ENCODE measurements around the gene CHST12.
"Not testable (repeated sequence)": the region's sequence is repeated elsewhere in the genome, so short reads cannot be mapped to it uniquely, and the experiment has no call there.

The CHST12 gene

DNA sequence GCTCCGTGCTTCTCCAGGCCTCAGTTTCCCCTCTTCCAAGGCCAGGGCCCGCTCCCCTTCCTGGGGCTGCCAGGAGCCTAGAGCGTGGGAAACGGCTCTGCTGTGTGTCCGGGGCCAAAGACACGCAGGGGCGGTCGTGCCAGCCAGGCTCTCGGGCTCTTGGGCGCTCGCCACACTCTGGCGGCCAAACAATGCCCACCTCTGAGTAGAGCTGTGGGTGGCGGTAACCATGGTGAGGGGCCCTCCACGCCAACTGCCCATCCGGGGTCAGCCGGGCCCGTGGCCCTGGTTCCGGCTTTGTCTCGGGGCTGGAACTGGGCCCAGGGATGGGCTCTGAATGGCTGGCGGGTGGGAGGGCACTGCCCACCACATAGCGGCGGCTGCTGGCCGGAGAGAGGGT is 56.8 kb downstream of the CHST12 start:
- DNase-seq (ENCODE audit: low read depth in 3 of 3), result no peak

- no peak for DNase-seq (ENCODE audit: low read depth in 3 of 3)
Measured at GRCh38 chr7:2460641-2461040, 57.2 kb downstream of the CHST12 start.

DNA sequence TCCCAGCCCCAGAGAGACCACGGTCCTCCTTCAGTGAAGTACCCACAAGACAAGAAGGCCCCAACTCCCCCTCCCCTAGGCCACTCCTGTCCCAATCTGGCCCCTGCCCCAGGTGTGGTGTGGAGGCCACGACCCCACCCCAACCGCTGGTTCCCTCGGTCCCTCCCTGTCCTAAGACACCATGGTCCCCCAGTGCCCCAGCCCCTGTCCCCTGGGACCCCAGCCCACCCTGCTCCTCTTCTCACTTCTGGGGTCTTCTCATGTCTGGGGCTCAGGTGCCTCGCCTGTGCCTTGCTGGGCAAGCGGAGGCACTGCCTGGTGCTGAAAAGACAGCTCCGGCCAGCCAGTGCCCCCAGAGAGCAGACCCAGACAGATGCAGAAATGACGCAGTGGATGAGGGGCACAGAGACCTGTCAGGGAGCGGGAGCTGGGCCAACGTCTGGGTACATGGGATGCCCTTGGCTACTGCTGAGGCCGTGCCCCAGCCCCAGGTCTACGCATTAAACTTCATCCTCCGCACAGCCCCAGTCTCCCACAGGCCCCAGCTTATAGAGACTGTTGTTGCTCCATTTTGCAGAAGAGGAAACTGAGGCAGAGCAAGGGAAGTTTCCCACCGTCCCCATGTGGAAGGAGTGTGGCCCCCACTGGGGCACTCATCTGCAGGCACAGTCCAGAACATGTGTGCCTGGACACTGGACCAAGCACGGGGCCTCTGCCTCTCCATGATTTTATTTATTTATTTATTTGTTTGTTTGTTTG is 58.0 kb downstream of the CHST12 start:
- no peak for DNase-seq (ENCODE audit: low read depth in 3 of 3)

DNA sequence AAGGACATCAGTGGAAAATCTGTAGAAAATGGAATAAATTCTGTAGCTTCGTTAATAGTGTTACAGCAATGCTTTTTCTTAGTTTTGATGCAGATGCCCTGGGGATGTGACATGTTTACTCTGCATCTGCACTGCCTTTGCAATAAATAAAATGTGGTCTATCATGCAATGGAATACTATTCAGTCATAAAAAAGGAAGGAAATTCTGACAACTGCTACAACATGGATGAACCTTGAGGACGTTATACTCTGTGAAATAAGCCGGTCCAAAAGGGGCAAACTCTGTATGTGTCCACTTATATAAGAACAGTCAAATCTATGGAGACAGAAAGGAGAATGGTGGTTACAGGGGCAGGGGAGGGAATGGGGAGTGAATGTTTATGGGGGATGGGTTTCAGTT is 59.3 kb downstream of the CHST12 start:
- DNase-seq (ENCODE audit: low read depth in 3 of 3), result no peak

DNA sequence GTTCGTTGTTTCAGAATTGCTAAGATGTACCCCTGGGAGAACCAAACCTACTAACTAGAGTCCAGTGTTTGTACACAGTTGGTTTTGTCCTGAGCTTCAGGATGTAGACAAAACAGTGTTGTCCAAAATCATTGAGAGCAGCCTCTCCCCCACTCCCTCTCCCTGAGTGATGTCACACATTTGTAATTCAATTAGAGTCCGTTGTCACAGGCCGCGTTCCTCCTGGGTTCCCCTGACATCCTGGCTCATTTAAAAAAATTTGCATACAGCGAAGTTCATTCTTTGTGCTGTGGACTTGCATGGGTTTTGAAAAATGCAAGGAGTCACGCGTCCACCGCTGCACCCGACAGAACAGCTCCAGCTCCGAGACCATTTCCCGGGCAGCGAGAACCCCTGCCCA is 62.5 kb downstream of the CHST12 start:
- no peak for DNase-seq (ENCODE audit: low read depth in 3 of 3)

DNA sequence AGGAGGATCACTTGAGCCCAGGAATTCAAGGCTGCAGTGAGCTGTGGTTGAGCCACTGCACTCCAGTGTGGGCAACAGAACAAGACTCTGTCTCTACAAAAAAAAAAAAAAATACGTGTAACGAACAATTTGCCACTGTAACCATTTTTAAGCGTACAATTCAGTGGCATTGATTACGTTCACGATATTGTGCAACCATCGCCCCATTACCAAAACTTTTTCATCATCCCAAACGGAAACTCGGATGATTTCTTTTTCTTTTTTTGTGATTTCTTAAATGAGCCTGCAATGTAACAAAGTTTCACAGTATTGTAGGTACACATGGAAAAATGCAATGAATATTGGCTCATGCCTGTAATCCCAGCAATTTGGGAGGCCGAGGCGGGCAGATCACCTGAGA is 63.3 kb downstream of the CHST12 start:
- DNase-seq (ENCODE audit: low read depth in 3 of 3), result no peak

DNA sequence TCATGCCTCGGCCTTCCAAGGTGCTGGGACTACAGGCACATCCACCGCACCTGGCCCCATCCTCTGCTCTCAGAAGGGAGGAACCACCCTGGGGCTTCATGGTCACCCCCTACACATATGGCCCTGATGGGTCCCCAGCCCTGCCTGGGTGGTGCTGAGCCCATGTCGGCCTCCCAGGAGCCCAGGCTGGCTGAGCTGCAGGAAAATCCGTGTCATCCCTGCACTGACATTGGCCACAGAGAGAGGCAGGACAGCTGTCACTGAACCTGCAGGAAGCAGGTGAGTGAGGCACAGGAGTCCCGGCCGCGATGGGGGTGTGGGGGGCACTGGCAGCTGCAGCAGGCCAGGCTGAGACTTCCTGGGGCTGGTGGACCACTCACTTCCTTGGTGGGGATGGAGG is 64.8 kb downstream of the CHST12 start:
- DNase-seq (ENCODE audit: low read depth in 3 of 3), result no peak

- DNase-seq (ENCODE audit: low read depth in 3 of 3), result not testable (repeated sequence)
Measured at GRCh38 chr7:2469460-2470203, 66.2 kb downstream of the CHST12 start.

GRCh38 chr7:2470204-2471021 is 67.0 kb downstream of the CHST12 start:
- DNase-seq (ENCODE audit: low read depth in 3 of 3), result no peak

DNA sequence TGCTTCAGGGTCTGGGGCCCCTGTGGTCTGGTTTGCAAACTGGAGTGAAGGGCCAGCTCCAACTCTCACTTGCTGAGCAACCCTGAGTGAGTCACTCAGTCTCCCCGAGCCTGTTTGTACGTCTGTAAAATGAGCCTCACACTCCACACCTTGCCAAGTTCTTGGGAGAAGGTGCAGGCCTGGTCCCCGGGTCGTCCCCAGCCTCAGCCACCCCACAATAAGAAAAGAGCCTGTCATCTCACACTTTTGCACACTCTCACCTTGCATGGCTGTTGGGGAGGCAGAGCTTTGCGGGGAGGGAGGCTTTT is 67.6 kb downstream of the CHST12 start:
- no peak for DNase-seq (ENCODE audit: low read depth in 3 of 3)

DNA sequence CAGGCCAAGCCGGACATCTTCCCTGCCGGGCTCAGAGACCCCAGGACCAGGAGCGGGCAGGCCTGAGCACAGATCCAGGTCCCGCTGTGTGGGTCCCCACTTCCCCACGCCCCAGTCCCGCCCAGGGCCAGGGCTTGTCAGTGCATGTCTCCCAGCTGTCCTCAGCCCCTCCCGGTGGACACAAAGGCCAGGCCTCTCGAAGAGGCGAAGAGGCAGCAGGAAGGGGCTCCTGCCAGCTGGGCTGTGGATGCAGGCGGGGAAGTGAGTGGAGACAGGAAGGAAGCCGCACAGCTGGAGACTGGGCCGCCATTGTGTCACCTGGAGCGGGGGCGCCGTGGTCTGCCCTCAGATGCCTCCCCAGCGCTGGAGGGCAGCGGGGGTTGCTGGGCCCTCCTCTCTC is 68.0 kb downstream of the CHST12 start:
- no peak for DNase-seq (ENCODE audit: low read depth in 3 of 3)

GRCh38 chr7:2472739-2473138 is 69.3 kb downstream of the CHST12 start:
- no peak for DNase-seq (ENCODE audit: low read depth in 3 of 3)

DNA sequence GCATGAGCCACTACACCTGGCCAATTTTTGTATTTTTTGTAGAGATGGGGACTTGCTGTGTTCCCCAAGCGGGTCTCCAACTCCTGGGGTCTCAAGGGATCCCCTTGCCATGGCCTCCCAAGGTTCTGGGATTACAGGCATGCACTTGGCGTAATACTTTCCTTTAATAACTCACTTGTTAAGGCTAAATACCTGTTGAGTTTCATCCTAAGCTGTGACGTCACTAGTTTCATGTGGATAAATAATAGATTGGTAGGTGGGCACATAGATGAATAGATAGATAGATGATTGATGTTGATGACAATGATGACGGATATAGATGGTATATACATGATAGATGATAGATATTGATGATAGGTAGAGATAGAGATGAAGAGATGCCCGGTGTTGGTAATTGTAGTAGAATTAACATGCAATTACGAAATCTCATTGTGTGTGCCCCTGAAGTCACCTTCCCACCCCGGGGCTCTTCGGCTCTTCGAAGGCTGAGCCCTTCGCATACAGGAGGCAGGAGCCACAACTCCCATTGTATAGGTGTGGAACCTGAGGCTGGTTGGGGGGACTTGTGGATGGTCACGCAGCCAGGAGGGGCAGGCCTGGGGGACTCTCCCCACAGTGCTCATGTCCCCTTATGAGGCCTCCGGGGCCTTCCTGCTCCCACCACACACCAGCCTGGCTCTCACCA is 70.2 kb downstream of the CHST12 start:
- no peak for DNase-seq (ENCODE audit: low read depth in 3 of 3)

DNA sequence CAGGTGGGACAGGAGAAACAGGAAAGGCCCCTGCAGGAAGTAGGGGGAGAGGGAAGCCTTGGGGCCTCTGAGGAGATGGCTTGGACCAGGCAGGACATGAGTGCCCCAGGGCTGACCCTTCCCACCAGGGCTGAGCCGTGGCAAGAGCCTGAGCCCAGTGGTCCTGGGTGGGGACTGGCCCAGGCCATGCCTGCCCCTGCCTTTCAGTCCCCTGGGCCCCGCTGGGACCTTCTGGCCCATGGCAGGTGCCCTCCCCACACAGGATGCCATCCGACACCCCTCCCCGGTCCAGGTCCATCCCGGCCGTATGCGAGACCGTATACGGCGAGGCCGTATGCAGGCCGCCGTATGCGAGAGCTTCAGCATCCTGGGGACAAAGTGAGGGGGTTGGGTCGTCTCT is 70.8 kb downstream of the CHST12 start:
- no peak for DNase-seq (ENCODE audit: low read depth in 3 of 3)

DNA sequence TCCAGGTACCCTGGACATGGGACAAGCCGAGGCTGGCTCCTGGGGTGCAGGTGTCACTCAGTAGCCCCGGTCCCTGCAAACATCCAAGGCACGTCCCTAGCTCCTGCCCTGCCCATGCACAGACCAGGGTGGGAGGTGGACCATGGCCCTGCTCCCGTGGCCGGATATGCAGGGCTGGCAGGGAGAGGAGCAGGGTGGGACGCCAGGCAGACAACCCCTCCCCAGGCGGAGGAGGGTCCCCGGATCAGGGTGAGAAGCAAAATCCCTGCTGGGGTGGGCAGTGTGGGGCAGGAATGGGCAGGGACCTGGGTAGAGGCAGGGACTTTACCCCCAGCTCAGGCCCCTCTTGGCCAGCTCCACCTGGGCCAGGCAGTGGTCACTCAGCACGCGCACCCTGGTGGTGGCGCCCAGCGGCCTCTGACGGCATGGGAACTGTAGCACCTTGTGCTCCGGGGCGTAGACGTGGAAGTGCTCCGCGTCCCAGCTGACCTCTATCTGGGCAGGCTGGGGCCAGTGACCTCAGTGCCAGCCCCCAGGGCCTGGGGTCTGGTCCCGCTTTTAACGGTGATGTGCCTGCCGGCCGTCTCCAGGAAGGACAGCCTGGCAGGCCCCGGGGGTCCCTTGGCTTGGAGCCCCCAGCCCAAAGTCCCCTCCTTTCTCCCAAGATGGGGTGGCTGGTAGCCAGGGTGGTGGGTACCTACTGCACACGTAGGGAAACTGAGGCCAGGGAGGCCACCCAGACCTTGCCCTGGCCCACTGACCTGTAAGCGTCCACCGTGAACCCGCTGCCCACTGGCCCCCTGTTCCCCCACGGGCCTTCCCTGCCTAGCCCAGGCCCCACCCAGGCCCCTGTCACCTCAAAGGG is 71.6 kb downstream of the CHST12 start:
- no peak for DNase-seq (ENCODE audit: low read depth in 3 of 3)

DNA sequence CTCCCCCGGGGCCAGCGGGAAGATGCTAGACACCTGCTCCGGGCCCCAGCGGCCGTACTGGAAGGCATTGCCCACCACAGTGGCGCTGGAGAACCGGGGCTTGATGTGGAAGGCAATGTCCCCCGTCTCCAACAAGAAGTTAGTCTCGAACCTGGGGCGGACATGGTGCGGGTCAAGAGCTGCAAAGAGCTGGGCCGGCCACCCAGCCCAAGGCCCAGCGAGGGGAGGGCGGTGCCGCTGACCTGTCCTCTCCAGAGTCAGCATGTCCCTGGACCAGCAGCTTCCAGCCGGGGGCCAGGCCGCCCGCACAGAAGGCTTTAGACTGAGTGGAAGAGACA is 72.2 kb downstream of the CHST12 start:
- no peak for DNase-seq (ENCODE audit: low read depth in 3 of 3)

DNA sequence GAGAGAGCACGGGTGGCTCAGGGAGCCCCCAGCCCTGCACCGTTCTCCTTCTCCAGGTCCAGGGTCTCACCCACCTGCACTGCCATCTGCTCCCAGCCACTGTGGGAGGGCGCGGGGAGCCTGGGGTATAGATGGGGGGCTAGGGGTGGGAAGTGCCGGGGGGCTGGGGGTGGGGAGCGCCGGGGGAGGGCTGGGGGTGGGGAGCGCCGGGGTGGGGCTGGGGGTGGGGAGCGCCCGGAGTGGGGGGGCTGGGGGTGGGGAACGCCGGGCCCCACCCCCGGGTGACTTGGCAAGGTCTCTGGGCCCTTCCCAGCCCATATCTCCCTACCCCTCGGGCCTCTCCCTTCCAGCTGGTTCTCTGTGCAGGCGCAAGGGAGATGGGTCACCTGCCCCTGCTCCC is 72.9 kb downstream of the CHST12 start, which contains the start of gene GRIFIN:
GRIFIN (minus strand) TSS at position 101 of the 400 bp plus-strand sequence; CDS start at position 86, 15 bp downstream.
- DNase-seq (ENCODE audit: low read depth in 3 of 3), result no peak

DNA sequence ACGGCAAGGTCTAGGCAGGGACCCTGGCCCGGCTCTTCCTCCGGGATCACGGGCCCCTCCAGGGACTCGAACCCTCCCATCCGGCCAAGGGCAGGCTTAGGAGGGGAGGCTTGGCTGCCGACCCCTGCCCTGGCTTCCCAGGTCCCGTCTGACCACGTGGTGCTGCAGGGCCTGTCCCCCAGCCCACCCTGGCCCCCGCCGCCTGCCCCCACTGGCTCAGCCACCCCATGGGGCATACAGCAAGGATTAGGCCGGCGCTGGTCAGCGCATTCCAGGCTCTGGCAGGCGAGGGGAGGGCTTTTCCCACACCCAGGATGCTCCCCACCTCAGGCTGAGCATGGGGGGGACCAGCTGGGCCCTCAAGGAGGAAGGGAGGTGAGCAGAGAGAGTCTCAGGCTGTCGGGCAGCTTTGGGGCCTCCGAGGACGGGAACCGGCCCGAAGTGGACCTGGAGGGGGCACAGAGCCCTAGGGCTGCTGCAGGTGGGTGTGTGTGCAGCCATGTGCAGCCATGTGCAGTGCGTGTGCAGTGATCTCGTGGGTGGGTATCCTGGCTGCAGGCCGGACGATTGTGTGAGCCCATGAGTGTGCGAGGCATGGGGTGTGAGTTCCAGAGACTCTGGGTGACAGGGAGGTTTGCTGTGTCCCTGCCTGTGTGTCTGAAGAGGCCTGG is 73.5 kb downstream of the CHST12 start:
- no peak for DNase-seq (ENCODE audit: low read depth in 3 of 3)

- DNase-seq (ENCODE audit: low read depth in 3 of 3), result peak; percentile 25 to 33 (median 31)
Measured at GRCh38 chr7:2477447-2478398, 74.3 kb downstream of the CHST12 start.
